ENCODE measurements around the gene TMEM184B.
A peak's percentile ranks its signal among the peaks of the same experiment; 100 is the strongest.

- TF ChIP-seq CTCF (IDR thresholded peaks at IDR 0.05), result no peak
- peak; percentile 51 to 84 (median 77) for TF ChIP-seq POLR2AphosphoS5 (IDR thresholded peaks at IDR 0.05)
Observed at GRCh38 chr22:38176170-38176741, 96.6 kb downstream of the TMEM184B start.
